HG03571 (cell line): Measurements from ENCODE around the gene ST6GAL1.
"Not testable (repeated sequence)": the region's sequence is repeated elsewhere in the genome, so short reads cannot be mapped to it uniquely, and the experiment has no call there.

ENCODE experiments used
- ATAC-seq: cut with Tn5 transposase; IDR thresholded peaks from one replicate; pipeline ENCODE4 v1.9.1; 2021; ENCODE audit not compliant: unreplicated experiment

ST6GAL1 gene

DNA sequence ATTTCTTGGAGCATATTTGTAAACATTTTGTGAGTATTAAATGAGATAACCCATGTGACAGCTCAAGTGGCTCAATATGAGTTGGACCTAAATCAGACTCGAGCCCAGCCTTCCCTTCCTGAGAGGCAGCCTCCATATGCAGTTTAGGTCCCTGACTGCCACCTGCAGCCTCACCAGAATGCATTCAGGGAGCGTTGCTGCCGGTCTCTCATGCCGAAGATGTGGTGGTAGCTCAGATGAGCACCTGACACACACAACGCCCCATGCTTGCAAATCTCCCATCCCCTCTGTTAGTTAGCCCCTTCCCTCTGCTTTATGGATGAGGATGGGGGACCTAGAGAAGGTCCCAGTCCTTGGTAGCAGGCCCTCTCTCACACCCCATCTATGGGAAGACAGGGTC lies 9.2 kb downstream of the ST6GAL1 start:
- no peak for ATAC-seq

DNA sequence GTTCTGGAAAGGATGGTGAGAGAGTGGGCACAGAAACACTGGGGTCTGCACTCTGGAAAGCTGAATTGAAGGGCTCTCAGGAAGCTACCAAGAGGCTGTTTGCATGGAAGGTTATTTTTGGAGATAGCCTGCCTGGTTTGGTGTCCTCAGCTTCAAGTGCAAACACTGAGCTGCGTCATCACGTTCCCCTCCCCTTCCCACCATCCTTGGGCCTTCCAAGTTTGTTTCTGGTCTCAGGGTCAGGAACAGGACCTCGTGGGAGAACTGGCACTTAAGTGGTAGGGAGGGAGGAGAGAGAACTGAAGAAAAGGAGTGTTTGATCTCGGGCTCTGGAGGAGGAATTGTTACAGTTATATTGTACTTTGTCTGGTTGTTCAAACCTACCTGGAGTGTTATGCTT lies 10.6 kb downstream of the ST6GAL1 start:
- ATAC-seq: no peak

DNA sequence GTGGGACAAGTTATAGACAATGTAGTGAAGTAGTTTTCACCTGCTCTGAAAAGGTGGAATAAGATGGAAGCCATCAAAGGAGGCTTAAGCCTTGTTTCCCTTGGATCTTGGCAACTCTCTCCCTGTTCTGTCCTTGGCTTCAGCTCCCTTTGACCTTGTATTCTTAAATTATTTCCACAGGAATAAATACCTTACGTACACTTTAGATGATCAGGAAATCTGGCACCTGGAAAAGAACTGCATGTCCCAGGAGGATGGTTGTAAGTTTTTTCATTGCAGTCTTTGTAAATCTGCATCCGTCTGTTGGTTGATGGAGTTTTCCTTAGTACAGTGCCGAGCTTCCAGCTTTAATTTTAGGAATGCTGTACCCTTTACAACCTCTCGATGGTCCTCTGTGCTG lies 11.8 kb downstream of the ST6GAL1 start:
- no peak for ATAC-seq

DNA sequence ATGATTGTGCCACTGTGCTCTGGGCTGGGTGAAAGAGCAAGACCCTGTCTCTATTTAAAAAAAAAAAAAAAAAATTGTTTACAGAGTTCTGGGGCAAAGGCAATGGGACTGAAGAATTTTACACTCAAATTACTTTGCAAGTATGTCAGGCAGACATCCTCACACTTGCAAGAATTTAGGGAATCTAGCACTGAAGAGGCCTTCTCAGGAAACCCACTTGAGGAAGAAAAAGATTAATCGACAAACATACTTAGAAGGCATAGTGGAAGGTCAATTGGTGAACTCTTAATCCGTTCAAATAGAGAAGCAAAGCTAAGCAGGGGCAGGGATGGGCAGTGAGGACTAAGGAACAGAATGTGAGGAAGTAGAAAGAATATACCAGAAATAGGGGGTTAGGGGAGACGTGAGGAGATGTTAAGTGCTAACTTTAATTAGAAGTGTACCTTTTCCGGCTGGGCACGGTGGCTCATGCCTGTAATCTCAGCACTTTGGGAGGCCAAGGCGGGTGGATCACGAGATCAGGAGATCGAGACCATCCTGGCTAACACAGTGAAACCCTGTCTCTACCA lies 15.0 kb downstream of the ST6GAL1 start:
- no peak for ATAC-seq

DNA sequence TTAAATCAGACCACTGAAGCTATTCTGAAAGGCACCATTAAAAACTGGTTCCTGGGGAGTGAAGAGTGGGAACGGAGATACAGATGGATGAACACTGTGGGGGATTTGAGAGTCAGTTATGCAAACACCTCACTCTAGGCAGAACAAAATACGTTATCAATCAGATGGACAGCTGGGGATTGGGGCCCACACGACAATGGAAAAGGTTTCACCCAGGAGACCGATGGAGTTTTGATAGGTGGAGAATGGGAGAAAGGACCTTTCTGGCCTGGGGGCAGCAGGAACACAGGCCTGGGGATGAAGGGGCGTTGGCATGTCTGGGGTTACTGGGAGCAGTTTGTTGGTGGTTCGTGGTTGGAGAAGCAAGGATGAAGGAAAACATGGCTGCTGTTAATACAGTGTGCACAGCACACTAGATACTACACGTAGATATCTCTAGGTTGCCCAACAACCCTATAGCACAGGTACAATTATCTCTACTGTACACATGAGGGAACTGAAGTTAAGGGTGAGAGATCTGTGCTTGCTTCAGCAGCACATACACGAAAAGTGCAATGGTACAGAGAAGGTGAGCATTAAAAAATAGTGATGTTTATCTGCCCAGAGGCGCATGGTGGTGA lies 16.5 kb downstream of the ST6GAL1 start:
- peak; percentile 80 for ATAC-seq

DNA sequence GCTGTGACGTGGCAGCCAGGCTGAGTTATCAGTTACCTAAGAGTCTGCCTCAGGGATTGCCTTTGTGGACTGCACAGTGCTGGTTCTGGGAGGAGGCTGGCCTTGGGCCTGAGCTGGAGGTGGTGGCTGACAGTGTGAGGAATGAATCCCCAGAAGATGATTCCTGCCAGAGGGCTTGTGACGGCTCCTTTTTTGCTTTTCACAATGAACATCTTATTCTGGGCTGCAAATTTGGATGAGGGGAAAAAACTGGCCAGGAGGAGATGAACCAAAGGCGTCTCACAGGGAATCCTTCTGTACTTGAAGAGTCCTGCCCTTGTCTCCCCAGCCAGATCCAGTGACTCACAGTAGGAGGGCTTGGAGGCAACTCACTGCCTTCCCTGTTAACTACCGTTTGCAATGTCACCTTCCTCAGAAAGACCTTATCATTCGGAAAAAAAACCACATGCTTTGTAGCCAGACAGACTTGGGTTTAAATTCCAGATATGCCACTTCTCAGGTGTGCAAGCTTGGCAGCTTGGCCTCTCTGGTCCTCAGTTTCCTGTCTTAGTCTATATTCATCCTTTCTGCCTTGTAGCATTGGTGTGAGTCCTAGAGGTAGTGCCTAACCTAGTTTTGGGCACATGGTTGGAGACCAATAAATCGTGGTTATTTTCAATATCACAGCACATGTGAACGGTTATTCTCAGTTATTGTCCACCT lies 19.1 kb downstream of the ST6GAL1 start:
- no peak for ATAC-seq

DNA sequence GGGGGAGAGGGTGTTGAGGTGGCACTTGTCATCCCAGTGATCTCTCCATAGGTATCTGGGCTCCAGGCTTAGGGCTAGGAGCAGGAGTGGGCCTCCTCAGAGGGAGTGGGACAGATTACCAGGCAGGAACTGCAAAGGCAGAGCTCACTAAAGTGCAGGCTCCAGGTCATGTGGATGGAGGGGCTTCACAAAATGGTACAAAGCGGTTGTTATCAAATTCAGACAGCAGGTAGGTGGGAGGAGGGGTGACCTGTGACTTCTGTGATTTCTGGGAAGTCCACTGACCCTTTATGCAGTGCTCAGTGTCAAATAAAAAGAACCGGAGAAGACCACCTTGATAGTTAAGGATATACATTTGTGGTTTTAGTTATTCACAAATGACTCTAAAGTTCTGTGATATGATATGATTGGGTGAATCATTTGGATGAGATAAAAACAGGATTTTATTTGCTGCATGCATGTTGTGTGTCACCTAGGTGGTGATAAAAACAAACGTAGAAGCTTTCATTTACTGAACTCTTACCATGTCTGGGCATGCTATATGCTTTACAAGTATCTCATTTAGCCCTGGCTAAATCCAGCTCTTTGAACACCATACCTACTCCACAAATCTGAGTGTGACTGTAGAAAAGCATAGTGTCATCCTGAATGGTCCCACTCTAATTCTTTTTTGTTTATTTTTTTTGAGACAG lies 20.2 kb downstream of the ST6GAL1 start:
- ATAC-seq: no peak

DNA sequence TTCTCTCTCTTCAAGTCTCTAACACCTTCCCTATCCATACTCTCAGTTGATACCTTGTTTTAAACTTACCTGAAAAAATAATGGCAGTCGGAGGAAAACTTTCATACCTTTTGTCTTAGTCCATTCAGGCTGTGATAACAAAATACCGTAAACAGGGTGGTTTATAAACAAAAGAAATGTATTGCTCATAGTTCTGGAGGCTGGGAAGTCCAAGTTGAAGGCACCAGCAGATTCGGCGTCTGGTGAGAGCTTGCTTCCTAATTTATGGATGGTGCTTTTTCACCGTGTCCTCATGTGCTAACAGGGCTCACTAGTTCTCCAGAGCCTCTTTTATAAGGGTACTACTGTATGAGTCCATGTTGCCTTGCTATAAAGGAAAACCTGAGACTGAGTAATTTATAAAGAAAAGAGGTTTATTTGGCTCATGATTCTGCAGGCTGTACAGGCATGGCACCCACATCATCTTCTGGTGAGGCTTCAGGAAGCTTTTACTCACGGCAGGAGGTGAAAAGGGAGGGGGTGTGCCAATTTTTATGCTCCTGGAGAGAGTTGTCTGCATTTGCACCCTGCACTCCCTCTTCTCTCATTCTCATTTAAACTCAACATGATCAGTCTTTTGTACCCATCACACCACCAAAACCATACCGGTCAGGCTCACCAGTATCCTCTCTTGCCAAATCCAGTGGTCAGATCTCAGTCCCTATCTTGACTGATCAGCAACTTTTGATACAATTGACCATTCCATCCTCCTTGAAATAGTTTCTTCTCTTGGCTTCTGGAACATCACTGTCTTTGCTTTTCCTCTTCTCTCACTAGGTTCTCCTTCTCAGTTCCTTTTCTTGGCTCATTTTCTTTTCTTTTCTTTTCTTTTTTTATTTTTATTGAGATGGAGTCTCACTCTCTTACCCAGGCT lies 21.6 kb downstream of the ST6GAL1 start:
- ATAC-seq: no peak

DNA sequence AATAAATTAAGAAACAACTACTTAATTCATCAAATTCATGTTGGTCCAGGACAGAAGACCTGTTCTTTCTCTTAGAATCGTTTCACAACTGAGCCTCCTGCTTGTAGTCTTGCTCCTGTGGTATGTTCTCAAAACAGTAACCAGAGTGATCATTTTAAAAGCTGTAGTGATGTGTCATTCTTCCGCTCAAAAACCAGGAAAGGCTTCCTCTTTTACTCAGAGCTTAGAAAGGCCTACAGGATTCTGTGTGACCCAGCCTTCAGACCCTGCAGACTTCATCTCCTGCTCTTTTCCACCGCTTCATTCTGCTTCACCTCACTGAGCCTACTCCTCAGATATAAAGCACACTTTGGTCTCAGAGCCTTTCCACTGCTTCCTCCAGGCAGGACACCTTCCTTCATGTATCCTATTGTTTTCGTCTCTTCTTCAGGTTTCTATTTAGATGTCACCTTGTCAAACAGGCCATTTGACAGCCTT lies 22.7 kb downstream of the ST6GAL1 start:
- no peak for ATAC-seq

DNA sequence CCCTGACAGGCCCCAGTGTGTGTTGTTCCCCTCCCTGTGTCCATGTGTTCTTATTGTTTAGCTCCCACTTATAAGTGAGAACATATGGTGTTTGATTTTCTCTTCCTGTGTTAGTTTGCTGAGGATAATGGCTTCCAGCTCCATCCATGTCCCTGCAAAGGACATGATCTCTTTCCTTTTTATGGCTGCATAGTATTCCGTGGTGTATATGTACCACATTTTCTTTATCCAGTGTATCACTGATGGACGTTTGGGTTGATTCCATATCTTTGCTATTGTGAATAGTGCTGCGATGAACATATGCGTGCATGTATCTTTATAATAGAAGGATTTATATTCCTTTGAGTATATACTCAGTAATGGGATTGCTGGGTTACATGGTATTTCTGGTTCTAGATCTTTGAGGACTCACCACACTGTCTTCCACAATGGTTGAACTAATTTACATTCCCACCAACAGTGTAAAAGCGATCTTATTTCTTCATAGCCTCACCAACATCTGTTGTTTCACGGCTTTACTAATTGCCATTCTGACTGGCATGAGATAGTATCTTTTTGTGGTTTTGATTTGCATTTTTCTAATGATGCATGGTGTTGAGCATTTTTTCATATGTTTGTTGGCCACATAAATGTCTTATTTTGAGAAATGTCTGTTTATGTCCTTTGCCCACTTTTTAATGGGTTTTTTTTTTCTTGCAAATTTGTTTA lies 23.8 kb downstream of the ST6GAL1 start:
- ATAC-seq: not testable (repeated sequence)

DNA sequence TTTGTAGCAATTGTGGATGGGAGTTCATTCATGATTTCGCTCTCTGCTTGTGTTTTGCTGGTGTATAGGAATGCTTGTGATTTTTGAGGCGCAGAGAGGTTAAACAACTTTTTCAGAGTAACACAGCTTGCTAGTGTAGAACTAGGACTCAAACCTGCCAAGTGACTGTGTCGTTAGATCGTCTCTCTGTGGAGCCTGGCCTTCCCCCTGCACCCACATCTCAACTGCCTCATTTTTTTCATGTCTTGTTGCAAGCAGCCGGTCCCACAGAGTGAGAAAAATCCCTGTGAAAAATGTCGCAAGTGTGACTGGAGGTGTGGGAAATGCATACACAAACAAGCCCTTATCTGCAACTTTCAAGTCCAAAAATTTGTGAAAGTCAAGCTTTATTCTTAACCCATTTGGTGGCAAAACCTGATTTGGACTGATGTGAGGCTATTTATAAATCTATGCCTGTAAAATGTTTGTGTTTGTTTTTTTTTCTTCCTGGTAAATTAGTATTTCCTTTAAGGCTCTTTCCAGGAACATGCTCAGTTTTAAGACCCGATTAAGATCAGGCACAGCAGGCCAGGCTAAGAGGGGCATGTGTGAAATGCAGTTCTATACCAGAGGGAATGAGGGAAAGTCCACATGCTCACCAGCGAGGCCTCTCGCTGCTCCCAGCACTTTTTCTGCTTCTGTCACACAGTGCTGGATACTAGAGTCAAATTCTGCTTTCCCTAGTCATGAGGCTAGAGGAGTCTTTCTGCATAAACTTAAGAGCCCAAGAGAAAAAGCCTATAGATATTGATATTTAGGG lies 25.8 kb downstream of the ST6GAL1 start:
- ATAC-seq: no peak

DNA sequence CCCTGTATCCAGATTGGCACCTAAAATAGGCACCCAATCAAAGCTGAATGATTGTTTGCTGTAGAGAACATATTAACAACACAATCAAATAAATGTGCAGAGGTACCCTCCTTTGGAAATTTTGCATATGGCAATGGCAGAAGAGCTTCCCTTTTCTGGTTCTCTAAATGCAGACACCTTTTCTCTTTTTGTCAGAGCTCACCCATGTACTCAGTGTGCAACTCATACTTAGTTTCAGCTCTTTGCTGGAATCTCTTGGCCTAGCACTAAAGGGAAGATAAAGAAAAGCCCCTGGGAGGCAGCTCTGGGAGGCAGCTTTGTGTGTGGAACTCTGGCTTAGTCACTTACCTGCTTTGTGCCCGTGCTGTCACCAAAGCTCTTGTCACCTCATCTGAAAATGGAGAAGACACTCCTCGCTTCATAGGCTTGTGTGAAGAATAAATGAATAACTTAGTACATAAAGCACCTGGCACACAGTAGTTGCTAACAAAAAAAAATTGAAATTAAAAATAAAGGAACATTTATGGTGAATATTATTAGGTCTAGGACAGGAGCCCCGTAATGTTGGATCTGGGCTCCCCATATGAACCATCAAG lies 28.8 kb downstream of the ST6GAL1 start:
- no peak for ATAC-seq

DNA sequence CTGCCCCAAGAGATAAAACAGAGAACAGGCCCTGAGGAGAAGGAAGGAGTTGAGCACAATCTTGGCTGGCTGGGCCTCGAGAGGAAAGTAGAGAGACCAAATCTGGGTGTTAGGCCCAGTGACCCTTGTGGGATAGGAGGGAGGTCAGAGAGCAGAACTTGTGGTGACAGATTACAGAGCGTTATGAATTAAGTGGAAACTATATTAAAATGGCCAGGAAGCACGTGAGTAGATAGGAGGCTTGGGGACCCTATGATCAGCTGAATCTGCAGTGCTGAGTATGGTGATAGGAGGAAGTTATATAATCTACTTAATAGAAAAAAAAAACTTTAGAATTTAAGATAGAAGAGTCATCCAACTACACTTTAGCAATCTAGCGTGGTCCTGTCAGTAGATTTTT lies 30.0 kb downstream of the ST6GAL1 start:
- ATAC-seq: no peak

DNA sequence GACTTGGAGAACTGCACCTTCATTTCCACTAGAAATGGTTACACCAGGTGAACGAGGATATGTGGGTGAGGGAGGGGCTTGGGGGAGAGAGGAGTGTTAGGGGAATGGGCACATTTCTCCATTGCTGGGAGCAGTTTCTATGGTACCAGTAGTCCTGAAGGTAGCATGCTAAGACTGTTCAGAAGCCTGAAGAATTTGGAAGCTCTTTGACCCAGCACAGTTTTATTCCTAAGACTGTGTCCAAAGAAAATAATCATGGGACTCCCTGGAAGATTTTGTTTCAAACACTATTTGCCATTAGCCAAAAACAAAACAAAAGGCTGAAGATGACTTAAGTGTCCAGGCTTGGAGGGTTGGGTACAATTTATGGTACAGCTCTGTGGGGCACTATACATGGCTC lies 32.1 kb downstream of the ST6GAL1 start:
- no peak for ATAC-seq

DNA sequence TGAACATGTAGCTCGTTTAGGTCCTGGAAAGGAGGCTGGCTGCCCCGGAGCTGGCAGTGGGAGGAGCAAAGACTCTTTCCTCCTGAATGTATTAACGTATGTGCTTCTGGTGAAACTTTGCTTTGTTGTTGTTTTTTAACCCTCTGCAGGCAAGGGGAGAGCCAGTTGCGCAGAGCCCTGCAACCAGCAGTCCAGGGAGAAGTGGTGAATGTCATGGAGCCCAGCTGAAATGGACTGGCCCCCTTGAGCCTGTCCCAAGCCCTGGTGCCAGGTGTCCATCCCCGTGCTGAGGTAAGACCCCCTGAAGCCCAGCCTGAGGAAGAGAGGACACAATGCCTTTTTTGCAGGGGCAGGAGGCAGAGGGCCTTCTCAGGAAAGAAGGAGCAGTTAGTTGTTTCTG lies 33.3 kb downstream of the ST6GAL1 start:
- ATAC-seq: no peak

DNA sequence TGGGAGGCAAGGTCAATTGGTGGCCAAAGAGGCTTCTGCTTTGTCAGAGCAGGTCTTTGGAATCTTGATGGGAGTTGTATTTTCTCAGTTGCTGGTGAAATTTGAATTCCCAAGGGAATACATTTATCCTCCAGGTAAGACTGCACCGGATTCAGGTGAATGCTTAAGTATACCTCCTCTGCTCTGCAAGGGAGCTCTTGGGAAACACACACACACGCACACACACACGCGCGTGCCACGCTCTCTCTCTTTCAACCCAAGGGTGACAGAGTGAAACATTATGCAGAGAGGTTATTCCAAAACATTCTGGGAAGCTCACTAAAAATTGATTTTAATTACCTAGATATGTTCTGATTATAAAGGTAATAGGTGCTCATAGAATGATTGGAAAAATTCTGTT lies 33.7 kb downstream of the ST6GAL1 start:
- ATAC-seq: no peak

DNA sequence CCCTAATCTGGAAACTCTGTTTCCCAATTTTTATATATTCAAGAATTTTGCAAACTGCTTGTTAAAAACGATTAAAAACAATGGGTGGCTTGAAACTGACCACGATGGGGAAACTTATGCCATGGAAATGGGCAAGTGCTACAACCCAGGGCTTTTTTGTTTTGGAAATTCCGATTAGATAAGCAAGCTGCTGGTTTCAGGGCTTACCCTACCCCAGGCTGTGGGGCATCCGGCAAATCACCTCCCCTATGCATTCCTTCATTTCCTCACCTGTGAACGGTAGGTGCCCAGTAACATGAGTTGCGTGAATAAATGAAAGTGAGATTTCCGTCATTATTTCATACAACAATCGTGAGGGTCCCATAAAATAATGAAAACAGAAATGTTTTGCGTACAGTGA lies 34.3 kb downstream of the ST6GAL1 start:
- no peak for ATAC-seq

DNA sequence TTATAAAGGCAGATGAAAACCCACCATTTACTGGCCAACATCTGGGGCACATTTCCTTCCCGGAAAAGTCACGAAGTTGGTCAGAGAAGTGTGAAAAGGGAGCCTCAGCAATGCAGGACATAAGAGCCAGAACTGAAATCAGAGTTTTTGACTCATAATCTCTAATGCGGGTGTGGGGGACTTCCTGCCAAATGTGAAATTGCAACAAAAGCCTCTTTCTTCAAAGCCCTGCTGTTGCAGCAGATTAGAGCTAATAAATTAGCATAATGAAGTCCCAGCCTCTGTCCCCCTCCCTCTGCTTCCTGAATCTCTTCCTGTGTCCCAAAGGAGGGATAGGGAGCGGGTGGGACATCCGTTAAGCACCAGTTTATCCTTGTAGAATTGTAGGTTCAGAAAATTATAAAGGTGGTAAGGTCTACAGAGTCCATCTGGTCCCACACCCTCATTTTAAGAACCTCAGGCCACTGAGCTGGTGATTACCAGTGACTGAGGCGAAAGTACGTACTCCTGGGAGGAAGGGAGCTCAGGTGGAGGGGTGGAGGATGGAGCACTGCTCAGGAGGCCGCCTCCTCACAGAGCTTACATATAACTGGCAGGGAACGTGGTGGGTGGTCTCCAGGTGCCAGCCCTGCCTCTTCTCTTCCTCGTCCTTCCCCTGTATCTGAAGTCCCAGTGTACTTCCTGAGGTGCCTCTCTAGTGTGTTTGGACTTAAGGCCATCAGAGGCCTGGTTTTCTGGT lies 35.0 kb downstream of the ST6GAL1 start:
- no peak for ATAC-seq
